Vagina (tissue), 2 donors: ENCODE data around the gene EXOC1L.

ENCODE experiments used
- POLR2A ChIP-seq, 2 donors: fragments of 450-650 bp; IDR thresholded peaks; one replicate each; pipeline ENCODE4 v1.6.1; 2017; ENCODE audit warnings: antibody characterized with exemption in 2 of 2, mild to moderate bottlenecking in 2 of 2, moderate library complexity in 2 of 2
- POLR2AphosphoS5 ChIP-seq, 2 donors: sonication (generic); formaldehyde crosslinking; IDR thresholded peaks; one replicate each; pipeline ENCODE4 v1.9.0; 2017; ENCODE audit warnings: antibody characterized with exemption in 2 of 2, mild to moderate bottlenecking in 2 of 2, low read depth in 1 of 2; ENCODE audit not compliant: insufficient read depth in 1 of 2
- TF ChIP-seq, protein P1 (sequence below), 3 experiments: fragments of 450-650 bp in 2 of 3; fragments of 200-600 bp in 1 of 3; sonication (generic) in 1 of 3; IDR thresholded peaks; one replicate each; pipeline ENCODE4 v1.5.1; 2017 to 2019; ENCODE audit warnings: antibody characterized with exemption in 3 of 3, mild to moderate bottlenecking in 2 of 3, moderate library complexity in 2 of 3

DNA sequence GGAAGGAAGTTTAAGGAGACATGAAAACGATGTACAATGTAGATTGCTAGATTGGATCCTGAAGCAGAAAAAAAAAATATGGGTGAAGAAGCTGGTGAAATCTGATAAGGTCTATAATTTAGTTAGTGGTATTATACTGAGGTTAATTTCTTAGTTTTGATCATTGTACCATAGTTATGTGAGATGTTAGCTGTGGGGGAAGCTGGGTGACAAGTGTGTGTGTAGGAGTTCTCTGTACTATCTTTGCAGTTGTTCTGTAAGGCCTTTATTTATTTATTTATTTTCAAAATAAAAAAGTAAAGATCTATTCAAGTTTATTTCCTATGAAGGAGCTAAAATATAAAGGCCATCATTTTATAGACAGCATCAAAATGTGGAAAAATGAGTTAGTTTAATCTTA, 21.4 kb downstream of the EXOC1L start:
- TF ChIP-seq, protein P1, sequence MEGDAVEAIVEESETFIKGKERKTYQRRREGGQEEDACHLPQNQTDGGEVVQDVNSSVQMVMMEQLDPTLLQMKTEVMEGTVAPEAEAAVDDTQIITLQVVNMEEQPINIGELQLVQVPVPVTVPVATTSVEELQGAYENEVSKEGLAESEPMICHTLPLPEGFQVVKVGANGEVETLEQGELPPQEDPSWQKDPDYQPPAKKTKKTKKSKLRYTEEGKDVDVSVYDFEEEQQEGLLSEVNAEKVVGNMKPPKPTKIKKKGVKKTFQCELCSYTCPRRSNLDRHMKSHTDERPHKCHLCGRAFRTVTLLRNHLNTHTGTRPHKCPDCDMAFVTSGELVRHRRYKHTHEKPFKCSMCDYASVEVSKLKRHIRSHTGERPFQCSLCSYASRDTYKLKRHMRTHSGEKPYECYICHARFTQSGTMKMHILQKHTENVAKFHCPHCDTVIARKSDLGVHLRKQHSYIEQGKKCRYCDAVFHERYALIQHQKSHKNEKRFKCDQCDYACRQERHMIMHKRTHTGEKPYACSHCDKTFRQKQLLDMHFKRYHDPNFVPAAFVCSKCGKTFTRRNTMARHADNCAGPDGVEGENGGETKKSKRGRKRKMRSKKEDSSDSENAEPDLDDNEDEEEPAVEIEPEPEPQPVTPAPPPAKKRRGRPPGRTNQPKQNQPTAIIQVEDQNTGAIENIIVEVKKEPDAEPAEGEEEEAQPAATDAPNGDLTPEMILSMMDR (IDR thresholded peaks at IDR 0.05), result no peak
- TF ChIP-seq POLR2A (IDR thresholded peaks at IDR 0.05), result no peak
- TF ChIP-seq POLR2AphosphoS5 (IDR thresholded peaks at IDR 0.05; ENCODE audit: insufficient read depth in 1 of 2, low read depth in 1 of 2), result no peak
